ENCODE measurements around the gene UFM1.
"Not testable (repeated sequence)": the region's sequence is repeated elsewhere in the genome, so short reads cannot be mapped to it uniquely, and the experiment has no call there.

UFM1 gene

DNA sequence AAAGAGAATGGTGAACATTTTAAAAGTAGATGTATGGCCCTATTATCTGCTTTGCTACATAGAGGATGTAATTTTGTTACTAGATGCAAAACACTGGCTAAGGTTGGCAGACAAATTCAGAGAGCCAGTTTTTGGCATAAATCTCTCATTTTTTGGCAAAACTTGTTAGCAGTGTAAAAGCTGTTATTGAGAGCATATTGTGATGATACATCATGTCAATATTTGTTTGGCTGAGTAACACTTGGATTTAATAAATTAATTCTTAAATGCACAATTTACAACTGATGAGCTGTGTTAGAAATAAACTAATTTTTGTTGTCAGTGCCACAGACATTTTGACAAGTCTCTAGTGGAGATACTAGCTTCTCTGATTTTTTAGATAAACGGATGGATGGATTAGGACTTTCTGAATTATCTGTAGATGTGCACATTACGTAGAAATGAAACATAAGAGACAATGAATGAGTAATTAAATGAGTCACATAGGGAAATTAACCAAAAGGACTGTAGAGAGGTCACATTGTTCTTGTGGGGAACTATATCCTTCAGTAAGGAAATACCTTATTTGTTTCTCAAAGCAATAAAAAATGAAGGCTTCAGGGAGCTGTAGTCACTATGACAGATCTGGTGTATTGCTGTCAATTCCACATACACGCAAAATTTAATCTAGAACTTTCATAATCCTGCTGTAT lies 17.4 kb downstream of the UFM1 start:
- no peak for DNase-seq

DNA sequence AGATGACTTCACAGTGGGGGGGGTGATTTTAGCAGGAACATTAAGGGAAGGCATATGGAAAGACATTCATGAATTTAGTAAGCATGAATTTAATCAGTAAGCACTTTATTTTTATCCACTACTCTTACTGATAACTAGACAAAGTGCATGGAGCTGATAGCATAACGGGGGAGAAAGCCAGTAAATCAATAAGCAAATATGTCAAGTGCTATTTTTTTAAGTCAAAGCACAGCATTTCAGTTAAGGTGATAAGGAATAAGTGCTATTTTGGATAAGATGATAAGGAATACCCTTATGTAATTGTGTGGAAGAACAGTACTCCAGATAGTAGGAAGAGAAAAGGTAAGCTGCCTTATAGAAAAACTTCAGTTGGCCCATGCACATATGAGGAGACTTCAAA lies 19.4 kb downstream of the UFM1 start:
- no peak for DNase-seq

DNA sequence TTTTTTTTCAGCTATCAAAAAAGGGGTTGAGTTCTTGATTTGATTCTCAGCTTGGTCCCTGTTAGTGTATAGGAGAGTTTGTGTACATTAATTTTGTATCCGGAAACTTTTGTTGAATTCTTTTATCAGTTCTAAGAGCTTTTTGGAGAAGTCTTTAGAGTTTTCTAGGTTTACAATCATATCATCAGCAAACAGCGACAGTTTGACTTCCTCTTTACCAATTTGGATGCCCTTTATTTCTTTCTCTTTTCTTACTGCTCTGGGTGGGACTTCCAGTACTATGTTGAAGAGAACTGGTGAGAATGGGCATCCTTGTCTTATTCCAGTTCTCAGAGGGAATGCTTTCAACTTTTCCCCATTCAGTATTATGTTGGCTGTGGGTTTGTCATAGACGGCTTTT lies 20.4 kb downstream of the UFM1 start:
- not testable (repeated sequence) for DNase-seq

DNA sequence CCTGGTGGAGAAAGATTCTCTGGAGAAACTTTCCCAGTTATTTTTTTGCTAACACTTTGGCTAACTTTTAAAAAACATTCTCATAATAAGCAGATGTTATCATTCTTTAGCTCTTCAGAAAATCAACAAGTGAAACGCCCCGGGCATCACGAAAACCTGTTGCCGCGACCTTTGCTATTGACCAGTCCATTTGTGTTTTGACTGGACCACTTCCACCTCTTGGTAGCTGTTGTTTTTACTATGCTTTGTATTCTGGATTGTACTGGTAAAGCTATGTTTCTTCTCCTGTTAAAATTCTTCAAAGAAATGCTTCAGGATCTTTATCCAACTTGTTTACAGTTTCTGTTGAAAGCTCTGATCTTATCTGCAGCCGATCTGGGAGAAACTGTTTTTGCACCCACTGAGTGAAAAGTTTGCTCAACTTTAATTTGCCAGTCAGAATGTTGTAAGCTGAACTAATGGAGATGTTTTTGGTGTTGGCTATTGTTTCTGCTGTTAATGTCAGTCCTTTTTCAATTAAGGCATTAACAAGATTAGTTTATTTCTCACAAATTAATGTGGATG lies 23.3 kb downstream of the UFM1 start:
- DNase-seq, result no peak

DNA sequence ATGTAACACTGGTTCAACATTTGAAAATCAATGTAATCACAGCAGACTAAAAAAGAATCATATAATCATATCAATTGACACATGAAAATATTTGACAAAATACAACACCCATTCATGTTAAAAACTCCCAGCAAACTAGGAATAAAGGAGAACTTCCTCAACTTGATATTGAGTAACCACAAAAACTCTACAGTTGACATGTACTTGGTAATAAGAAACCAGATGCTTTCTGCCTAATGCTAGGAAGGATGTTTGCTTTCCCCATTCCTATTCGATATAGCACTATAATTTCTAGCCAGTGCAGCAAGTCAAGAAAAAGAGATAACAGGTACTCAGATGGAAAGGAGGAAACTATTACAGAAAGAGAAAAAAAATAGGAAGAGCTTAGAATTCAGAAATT lies 26.9 kb downstream of the UFM1 start:
- no peak for DNase-seq

DNA sequence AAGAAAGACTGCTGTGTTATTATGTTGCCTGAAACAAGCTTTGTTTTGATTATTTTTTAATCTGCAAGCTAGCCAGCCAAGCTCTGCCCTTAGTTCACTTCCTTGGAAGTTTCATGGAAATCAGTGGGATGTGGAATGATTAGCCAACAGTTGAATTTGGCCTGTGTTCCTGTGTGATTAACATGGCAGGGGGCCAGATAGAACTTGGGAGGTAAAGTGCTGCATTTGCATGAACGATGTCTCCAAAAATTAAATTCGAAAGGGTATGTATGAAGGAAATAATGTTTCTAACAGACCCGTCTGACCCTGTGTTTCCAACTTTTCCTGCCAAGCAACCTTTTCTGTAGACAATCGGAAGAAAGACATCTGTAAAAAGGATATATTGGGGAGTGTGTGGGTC lies 32.2 kb downstream of the UFM1 start:
- DNase-seq, result no peak

DNA sequence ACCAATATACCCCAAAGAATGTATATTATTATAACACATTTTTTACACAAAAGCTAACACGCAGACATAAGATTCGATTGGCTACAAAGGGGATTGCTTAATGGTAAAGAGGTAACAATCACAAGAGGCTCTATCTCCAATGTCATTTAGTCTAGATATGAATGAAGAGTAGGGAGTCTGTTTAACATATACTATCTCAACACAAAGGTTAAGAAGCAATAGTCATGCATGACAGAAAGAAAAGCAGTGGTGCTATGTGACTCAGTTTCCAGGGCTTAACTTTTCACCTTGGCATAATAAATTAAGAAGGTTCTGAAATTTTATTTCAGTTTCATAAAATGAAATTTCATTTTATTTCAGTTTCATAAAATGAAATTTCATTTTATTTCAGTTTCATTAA lies 33.3 kb downstream of the UFM1 start:
- no peak for DNase-seq

DNA sequence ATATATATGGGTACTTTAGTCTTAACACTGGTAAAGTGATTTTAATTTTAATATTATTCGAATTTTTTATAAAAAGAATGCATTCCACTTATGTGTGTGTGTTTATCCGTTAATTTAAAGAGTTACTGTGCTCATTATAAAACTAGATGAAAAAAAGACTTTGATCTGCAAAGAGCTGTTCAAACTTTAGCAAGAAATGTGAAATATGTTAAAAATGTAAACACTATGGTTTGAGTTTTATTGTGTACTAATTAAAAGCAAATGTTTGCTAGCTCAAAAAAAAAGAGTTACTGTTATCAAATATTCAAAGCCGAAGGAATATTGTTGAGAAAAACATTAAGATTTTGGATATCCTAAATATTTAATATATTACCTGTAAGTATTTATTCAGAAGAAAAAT lies 34.5 kb downstream of the UFM1 start:
- DNase-seq, result no peak

DNA sequence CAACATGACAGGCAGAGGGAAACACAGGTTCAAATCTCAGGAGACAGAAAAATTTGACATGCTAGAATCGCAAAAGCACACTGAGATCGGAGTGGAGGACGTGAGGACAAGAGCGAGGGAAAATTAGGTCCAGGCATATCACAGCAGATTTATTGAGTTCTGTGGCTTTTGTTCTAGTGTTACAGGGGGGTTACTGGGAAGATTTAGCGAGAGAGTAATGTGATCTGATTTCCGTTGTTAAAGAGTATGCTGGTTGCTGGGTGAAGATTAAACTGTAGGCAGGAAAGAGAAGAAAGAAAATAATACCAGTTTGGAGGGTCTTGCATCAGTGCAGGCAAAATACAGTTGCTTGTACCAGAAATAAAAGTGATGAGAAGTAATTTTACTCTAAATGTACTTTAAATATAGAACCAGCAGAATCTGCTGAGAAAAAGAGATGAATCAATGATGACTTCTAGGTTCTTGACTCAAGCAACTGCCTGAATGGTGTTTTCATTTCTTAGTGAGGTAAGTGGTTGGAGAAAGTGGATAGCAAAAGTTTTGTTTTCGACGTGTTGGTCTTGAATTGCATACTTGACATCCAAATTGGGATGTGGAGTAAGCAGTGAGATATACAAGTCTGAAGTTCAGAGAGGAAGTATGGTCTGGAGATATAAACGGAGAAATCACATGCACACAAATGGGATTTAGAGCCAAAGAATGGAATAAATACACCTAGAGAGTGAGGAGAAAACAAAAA lies 35.7 kb downstream of the UFM1 start:
- DNase-seq, result no peak

DNA sequence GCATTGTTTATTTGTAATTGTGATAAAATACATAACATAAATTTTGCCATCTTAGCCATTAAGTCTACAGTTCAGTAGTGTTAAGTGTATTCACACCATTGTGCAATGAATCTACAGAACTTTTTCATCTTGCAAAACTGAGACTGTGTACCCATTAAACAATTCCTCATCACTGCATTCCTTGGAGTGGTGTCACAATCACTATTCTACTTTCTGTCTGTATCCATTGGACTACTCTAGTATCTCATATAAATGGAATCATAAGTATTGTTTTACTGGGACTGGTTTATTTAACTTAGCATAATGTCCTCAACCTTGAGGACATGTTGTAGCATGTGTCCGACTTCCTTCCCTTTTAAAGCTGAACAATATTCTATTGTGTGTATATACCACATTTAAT lies 36.8 kb downstream of the UFM1 start:
- DNase-seq, result no peak

DNA sequence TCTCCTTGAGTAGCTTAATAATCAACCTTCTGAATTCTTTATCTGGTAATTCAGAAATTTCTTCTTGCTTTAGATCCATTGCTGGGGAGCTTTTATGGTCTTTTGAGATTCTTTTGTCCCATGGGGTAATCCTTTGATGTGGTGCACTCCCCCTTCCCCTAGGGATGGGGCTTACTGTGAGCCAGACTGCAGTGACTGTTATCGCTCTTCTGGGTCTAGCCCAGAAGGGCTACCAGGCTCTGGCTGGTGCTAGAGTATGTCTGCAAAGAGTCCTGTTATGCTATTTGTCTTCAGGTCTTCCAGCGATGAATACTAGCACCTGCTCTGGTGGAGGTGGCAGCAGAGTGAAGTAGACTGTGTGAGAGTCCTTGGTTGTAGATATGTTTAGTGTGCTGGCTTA lies 41.7 kb downstream of the UFM1 start:
- DNase-seq, result no peak

DNA sequence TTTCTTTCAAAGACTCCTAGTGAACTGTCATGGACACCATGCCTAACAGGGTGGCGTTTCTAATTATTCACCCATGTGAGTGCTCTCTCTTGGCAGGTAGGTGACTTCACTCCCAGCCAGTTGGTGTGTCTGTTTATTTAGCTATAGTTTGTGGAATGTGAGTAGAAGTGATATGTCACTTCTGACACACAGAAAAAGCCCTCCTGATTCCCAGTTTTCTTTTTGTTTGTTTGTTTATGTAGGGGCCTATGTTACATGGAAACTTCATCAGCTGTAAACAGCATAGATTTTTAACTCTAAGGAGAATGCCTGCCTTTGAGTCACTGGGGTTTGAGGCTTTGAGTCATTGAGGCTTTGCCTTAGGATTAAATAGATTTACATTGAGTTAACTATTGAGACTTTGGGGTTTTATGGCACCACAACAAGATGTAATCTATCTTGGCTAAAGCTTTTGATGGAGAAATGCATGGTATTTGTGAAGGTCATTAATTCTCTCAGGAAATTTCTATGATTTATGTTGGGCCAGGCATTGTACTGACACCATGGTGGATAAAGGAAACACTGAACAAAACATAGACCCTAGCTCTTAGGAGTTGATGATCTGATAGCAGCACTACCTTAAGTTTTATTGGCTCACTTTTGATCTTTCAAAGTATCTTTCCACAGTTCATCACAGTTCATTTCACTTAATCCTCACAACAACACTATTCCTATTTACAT lies 45.3 kb downstream of the UFM1 start:
- DNase-seq, result no peak

DNA sequence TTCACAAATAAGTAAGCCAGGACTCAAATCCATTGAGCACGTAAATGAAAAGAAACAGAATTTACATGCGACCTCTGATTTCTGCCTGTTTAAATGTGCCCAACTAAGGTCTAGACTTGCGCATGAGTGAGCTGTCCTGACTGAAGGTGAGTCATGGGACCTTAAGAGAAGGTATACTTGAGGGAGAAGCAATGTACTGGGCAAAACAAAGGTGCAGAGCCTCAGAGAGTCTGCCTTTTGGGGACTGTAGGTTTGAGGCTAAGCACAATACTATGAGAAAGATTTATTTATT lies 45.8 kb downstream of the UFM1 start:
- no peak for DNase-seq

DNA sequence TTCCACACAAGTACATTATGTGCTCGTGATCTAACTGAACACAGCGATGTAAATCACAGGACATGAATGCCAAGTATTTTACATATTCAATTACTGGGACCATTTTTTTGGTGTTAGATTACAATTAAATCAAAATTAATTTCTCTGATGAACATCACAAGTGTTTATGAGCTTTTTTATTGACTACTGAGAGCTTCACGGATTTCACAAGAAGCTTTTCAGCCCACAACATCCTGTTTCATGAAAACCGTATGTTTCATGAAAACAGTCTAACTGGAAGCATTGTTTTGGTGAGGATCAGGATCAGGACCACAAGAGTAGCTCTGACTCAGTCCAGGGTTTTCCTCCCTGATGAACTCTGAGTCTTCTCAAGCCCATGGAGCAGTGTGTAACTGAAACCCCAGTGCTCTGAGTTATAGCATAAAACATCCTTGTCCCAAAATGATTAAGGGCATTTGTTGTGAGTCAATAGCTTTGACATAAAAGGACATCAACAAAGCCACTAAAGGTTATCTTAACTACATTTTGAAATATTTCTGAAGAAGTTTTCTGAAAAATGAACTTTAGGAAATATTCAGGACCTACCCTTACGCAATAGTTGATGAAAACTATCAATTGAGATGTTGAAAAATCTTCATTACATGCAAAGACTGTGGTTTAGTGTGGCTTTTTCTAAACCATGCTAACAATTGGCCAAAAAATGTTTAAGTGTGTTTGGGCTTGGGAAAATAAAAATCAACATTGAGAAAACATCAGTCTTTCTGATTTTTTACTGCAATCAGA lies 49.3 kb downstream of the UFM1 start:
- DNase-seq, result no peak

DNA sequence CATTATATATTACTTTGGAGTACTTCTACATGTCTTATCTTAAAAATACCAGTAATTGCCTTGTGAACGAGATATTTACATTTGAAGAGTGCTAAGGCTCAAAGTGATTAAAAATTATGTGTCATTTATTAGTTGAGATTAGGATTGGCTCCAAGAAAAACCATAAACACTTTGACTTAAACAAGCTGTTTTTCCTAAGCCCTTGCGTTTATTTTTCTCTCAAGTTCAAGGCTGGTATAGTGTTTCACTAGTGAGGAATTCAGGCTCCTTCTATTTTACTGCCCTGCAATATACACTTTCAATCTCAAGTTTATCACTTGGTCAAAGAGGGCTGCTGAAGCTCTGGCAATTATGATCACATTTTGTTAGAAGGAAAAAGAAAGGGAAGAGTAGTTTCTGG lies 49.9 kb downstream of the UFM1 start:
- no peak for DNase-seq

DNA sequence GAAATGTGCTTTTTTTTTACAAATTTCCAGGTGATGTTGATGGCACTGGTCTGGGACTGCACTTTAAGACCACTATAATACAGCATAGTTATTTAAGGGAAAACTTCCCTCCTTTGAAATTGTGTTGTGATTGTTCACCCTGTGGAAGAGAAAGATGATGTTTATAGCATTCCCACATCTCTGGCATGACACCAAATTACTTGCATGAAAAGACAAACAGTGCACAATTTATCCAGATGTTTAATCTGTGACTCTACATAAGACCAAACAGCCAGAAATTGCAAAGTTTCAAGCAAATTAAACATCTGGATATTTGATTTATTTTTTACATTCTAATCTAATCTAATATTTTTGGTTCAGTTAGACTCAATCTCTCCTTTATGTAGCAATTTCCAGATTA lies 51.6 kb downstream of the UFM1 start:
- no peak for DNase-seq

DNA sequence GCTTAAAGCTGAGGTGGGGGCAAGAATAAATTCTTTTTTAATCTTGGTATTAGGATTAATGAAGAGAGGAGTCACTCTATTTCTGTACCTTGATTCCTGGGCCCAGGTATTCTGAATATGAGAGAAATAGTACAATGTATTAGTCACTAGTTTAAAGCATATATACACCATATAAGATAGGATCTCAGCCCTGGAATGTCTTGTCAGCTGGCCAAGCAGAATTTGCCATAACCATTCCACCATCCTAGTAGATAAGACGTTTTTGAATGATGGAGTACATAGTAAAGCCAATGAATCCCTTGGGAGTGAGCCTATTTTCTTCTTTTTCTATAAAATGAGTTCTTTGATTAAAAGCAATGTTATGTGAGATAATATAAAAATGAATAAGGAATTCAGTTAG lies 55.6 kb downstream of the UFM1 start:
- DNase-seq, result no peak

DNA sequence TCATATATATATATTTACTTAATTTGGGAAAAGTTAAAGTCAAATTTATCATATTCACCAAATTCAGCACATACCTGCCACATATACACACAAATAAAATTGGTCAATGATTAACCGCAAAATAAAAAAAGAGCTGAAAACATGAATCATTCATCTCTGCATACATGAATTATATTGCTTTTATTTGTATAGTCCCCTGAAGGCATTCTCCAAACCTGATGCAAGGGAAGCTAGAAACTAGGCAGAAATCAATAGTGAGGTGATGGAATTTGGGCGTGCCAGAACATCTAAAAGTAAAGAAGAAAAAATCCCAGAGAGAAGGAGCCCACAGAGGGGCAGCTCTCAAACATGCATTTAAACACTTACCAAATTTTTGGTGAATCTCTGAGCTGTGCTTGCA lies 60.1 kb downstream of the UFM1 start:
- DNase-seq, result no peak

DNA sequence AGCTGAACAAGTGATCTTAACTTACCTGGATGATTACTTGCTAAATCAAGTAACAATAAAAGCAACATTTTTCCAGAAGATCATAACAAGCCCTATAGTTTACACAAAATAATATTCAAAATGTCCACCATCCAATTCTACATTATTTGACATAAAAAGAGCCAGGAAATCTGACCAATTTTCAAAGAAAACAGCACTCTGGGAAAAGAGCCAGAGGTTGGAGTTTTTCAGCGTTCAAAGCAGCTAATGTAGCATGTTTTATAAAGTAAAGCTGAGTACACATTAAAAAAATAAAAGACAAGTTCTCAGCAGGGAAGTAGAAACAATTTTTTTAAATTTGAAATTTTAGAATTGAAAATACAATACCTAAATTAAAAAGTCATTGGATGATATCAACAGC lies 62.6 kb downstream of the UFM1 start:
- DNase-seq, result no peak
